Activated gamma-delta T cell (primary cell): Measurements from ENCODE around the gene CD19.
"Not testable (repeated sequence)": the region's sequence is repeated elsewhere in the genome, so short reads cannot be mapped to it uniquely, and the experiment has no call there.

Source experiments
- DNase-seq: peaks from one replicate; lab custom pipeline; 2025; lab: John Stamatoyannopoulos, UW

The CD19 gene

GRCh38 chr16:28936784-28937155 lies 5.0 kb downstream of the CD19 start:
- DNase-seq, result no peak

GRCh38 chr16:28937222-28937876 lies 5.6 kb downstream of the CD19 start:
- no peak for DNase-seq

- no peak for DNase-seq
These were observed 7.0 kb downstream of the CD19 start for GRCh38 chr16:28938721-28939120.

- not testable (repeated sequence) for DNase-seq
These were observed 8.1 kb downstream of the CD19 start for GRCh38 chr16:28939825-28940224.

GRCh38 chr16:28943281-28943680 lies 11.5 kb downstream of the CD19 start:
- no peak for DNase-seq

GRCh38 chr16:28946681-28947080 lies 14.9 kb downstream of the CD19 start:
- no peak for DNase-seq

DNA sequence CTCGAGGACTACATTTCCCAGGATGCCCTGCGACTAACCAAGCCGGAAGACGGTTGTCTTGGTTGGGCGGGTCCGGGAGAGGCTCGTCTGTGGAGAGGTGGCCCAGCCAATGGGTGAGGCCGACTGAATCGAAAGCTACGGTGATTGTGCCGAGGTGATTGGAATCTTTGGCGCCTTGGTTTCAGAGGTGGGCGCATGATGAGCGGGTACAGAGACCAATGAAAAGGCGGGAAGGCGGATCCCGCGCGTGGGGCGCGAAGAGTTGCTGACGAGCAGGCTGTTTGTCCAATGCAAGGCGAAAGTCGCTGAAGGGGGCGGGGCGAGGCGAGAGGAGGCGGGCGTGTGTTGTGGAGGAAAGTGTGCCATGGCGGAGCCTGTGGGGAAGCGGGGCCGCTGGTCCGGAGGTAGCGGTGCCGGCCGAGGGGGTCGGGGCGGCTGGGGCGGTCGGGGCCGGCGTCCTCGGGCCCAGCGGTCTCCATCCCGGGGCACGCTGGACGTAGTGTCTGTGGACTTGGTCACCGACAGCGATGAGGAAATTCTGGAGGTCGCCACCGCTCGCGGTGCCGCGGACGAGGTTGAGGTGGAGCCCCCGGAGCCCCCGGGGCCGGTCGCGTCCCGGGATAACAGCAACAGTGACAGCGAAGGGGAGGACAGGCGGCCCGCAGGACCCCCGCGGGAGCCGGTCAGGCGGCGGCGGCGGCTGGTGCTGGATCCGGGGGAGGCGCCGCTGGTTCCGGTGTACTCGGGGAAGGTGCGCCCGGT lies 19.1 kb downstream of the CD19 start, which contains the start of gene NFATC2IP:
Gene NFATC2IP, plus strand, starts transcription at position 290 of the 762 bp plus-strand sequence. Its CDS starts 75 bp downstream, at position 365.
- peak; percentile 94 for DNase-seq

GRCh38 chr16:28951410-28951943 lies 19.7 kb downstream of the CD19 start:
- DNase-seq, result no peak

DNA sequence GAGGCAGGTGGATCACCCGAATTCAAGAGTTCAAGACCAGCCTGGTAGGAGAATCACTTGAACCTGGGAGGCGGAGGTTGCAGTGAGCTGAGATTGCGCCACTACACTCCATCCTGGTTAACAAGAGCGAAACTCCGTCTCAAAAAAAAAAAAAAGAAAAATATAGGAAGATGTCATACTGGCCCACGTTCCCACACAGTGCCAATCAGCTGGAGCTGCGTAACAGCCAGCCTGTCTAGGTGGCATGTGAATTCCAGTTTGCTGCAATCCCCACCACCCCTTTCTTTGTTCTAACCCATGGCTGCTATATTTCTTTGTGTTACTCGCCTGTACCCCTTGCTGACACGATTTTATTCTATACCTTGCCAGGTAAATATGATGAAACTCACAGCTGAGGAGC lies 26.4 kb downstream of the CD19 start:
- no peak for DNase-seq

- no peak for DNase-seq
These were observed 27.1 kb downstream of the CD19 start for GRCh38 chr16:28958836-28959235.

GRCh38 chr16:28964072-28964471 lies 32.3 kb downstream of the CD19 start:
- no peak for DNase-seq

GRCh38 chr16:28964496-28964895 lies 32.7 kb downstream of the CD19 start:
- DNase-seq, result no peak

DNA sequence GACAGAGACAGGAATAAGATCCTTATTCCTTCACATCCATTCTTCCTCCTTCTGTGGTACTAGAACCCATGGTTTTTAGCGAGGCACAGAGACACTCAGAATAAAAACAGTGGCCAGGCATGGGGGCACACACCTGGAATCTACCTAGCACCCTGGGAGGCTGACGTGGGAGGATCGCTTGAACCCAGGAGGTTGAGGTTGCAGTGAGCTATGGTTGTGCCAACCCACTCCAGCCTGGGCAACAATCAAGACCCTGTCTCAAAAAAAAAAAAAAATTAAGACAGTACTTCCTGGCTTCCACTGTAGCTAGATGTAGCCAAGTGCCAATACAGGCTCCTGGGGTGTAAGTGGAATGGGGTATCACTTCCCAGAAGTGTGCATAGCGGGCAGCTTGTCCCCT lies 35.4 kb downstream of the CD19 start:
- DNase-seq, result no peak

DNA sequence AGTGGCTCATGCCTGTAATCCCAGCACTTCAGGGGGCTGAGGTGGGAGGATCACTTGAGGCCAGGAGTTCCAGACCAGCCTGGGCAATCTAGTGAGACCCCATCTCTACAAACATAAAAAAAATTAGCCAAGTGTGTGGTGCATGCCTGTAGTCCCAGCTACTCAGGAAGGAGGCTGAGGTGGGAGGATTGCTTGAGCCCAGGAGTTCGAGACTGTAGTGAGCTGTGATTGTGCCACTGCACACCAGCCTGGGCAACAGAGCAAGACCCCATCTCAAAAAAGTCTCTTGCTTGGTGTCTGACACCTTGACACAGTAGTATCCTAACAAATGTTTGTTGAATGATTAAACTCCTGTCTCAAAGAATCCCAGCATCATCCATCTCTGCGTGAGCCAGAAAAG lies 37.9 kb downstream of the CD19 start:
- DNase-seq, result not testable (repeated sequence)

DNA sequence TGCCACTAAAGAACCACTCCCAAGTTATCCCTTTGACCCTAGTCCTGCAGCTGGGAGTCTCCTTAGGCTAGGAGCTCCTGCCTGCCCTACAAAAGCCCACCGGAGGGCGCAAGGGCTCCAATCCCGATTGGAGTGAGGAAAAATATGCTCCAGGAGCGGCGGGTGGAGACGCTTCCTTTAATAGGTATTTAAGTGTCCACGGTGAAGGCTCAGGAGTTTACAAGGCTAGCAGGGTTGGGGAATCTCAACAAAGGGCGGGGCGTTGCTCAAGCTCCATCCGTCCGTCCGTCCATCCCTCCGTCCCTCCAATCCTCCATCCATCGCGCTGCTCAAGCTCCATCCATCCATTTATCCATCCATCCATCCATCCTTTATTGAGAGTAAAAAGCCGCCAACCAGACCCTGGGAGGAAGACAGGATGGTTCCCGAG lies 42.3 kb downstream of the CD19 start:
- no peak for DNase-seq

GRCh38 chr16:28974437-28975157 lies 42.8 kb downstream of the CD19 start, which contains the start of gene SPNS1:
Gene SPNS1 (plus strand): TSS chr16:28974778. CDS start chr16:28975152, 374 bp downstream.
- DNase-seq, result peak; percentile 81

DNA sequence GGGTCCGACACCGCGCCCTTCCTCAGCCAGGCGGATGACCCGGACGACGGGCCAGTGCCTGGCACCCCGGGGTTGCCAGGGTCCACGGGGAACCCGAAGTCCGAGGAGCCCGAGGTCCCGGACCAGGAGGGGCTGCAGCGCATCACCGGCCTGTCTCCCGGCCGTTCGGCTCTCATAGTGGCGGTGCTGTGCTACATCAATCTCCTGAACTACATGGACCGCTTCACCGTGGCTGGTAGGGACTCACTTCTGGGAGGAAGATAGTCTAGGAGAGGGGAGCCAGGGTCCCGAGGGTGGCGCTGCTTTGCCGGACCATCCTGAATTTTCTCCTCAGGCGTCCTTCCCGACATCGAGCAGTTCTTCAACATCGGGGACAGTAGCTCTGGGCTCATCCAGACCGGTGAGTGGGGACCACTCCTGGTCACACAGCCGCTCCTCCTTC lies 43.4 kb downstream of the CD19 start:
- no peak for DNase-seq

DNA sequence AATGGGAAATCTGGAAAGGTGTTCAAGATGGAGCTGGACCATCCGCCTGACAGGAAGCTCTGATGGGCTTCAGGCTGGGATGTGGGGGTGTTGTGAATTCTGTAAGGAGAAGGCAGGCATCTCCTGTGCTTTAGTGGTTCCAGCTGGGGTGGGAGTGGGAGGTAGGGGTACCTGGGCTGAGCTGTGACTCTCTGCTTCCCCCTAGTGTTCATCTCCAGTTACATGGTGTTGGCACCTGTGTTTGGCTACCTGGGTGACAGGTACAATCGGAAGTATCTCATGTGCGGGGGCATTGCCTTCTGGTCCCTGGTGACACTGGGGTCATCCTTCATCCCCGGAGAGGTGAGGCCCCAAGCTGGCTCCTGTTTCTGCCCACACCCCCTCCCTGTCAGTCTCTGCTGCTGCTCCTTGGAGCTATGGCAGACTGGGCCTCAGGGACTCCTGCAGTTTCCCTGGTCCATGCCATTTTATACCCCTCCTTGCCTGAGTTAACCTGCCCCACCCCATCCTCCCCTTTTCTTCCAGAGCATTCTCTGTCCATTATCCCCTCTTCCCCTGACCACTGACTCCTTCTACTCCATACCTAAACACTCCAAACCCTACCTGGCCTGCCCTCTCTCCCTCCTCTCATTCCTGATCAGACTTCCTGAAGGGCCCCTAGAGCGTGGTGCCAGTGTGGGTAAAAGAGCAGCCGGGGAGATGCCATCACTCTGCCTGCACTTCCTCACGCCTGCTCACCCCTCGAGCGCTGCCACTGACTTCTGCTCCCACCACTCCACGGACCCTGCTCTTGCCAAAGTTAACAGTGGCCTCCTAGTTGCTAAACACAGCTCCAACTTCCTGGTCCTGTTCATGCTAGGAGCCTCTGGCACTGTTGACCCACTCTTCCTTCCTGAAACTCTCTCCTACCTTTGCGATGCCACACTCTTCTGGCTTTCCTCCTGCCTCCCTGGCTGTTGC lies 46.2 kb downstream of the CD19 start:
- DNase-seq, result no peak

DNA sequence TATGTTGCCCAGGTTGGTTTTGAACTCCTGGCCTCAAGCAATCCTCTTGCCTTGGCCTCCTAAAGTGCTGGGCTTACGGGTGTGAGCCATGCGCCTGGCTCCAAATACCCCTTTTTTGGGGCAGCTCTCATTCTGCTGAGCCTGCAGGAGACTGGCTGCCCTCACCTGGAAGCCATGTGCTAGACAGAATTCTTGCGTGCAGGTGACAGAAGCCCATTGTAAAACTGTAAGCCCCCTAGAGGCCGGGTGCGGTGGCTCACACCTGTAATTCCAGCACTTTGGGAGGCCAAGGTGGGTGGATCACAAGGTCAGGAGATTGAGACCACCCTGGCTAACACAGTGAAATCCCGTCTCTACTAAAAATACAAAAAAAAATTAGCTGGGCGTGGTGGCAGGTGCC lies 48.6 kb downstream of the CD19 start:
- not testable (repeated sequence) for DNase-seq

DNA sequence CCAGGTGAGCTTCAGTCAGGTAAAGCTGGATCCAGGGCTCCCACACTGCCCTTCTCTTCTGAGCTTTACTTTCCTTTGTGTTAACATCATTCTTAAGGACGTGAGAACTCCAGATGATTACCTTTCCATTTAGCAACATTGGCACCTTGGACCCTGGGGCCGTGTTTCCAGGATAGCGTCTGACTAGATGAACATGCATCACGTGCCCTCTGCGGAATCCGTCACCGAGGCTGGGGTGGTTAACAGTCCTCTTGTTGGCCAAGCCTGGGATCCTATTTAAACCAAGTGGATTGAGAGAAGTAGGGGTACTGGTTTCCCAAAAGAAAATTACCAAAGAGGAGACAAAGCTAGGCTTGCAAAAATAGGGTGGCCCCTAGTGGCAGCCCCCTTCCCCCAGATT lies 49.2 kb downstream of the CD19 start:
- no peak for DNase-seq

- no peak for DNase-seq
These were observed 49.7 kb downstream of the CD19 start for GRCh38 chr16:28981517-28981916.
